NCI-H2029 treated with DMSO at 0.1 percent for 48 hours (cell line): Measurements from ENCODE around the gene MICAL3.

Experiments used
- DNase-seq: peaks from one replicate; lab custom pipeline; 2025; lab: John Stamatoyannopoulos, UW

Gene MICAL3

GRCh38 chr22:17838180-17838865 lies 186.0 kb downstream of the MICAL3 start:
- DNase-seq: no peak

- no peak for DNase-seq
Measured at GRCh38 chr22:17836992-17837742, 187.2 kb downstream of the MICAL3 start.

- DNase-seq: no peak
Measured at GRCh38 chr22:17835256-17835655, 189.1 kb downstream of the MICAL3 start.

GRCh38 chr22:17833489-17833888 lies 190.9 kb downstream of the MICAL3 start:
- DNase-seq: no peak

- DNase-seq: no peak
Measured at GRCh38 chr22:17832665-17833064, 191.7 kb downstream of the MICAL3 start.

- DNase-seq: no peak
Measured at GRCh38 chr22:17831501-17832251, 192.7 kb downstream of the MICAL3 start.

- peak; percentile 32 for DNase-seq
Measured at GRCh38 chr22:17830043-17830961, 194.1 kb downstream of the MICAL3 start.

- DNase-seq: no peak
Measured at GRCh38 chr22:17829695-17830042, 194.7 kb downstream of the MICAL3 start.

- no peak for DNase-seq
Measured at GRCh38 chr22:17828502-17829080, 195.8 kb downstream of the MICAL3 start.

GRCh38 chr22:17827466-17827865 lies 196.9 kb downstream of the MICAL3 start:
- no peak for DNase-seq

GRCh38 chr22:17825876-17826550 lies 198.3 kb downstream of the MICAL3 start:
- no peak for DNase-seq

- DNase-seq: no peak
Measured at GRCh38 chr22:17824457-17824856, 199.9 kb downstream of the MICAL3 start.

- DNase-seq: no peak
Measured at GRCh38 chr22:17823964-17824363, 200.4 kb downstream of the MICAL3 start.

- DNase-seq: no peak
Measured at GRCh38 chr22:17823226-17823625, 201.1 kb downstream of the MICAL3 start.

GRCh38 chr22:17822087-17822486 lies 202.3 kb downstream of the MICAL3 start:
- no peak for DNase-seq

- DNase-seq: no peak
Measured at GRCh38 chr22:17820879-17821439, 203.4 kb downstream of the MICAL3 start.

- DNase-seq: no peak
Measured at GRCh38 chr22:17818649-17819048, 205.7 kb downstream of the MICAL3 start.

- no peak for DNase-seq
Measured at GRCh38 chr22:17818180-17818579, 206.2 kb downstream of the MICAL3 start.

GRCh38 chr22:17817511-17818065 lies 206.8 kb downstream of the MICAL3 start:
- DNase-seq: no peak

- DNase-seq: no peak
Measured at GRCh38 chr22:17817079-17817478, 207.3 kb downstream of the MICAL3 start.
